ENCODE data around the gene ARHGEF37. TPM values are rescaled to one million over a fixed set of nuclear protein-coding genes. Genes with fewer than 3 reads are reported as not detected.
A peak's percentile ranks its signal among the peaks of the same experiment; 100 is the strongest.

ARHGEF37 gene
- total RNA-seq, 4 donors from 2014 or later: 10.2 to 21.4 (median 15.3) TPM

GRCh38 chr5:149631506-149631905 is 50.2 kb downstream of the ARHGEF37 start:
- no peak for DNase-seq
- H3K27me3 ChIP-seq: no peaks in the 10 kb centered on the region
- peaks cover 0 to 13% (median 0%) of the 10 kb centered on the region in 4 donors for H3K4me1 ChIP-seq
- no peak overlapping the region for H3K4me3 ChIP-seq
- peak overlapping the region in 2 of 4 donors; percentile 32 to 40 for H3K27ac ChIP-seq
- peaks cover 0 to 18% (median 0%) of the 10 kb centered on the region in 3 donors for H3K36me3 ChIP-seq
- no peaks in the 10 kb centered on the region for H3K9me3 ChIP-seq
- TF ChIP-seq CTCF (IDR thresholded peaks at IDR 0.05) (no peak), POLR2A (IDR thresholded peaks at IDR 0.05) (no peak)

GRCh38 chr5:149632311-149633251 is 51.3 kb downstream of the ARHGEF37 start:
- H3K27me3 ChIP-seq: no peaks in the 10 kb centered on the region
- TF ChIP-seq POLR2A (IDR thresholded peaks at IDR 0.05) (no peak), CTCF (IDR thresholded peaks at IDR 0.05) (no peak)
- H3K27ac ChIP-seq: peak overlapping the region in 2 of 4 donors; percentile 32 to 40
- no peaks in the 10 kb centered on the region for H3K9me3 ChIP-seq
- H3K4me3 ChIP-seq: no peak overlapping the region
- H3K36me3 ChIP-seq: peaks cover 0 to 7% (median 0%) of the 10 kb centered on the region in 3 donors
- H3K4me1 ChIP-seq: peaks cover 0 to 13% (median 0%) of the 10 kb centered on the region in 4 donors
- peak in 1 of 3 donors; percentile 46 for DNase-seq

GRCh38 chr5:149633476-149634350 is 52.4 kb downstream of the ARHGEF37 start:
- H3K27ac ChIP-seq: no peak overlapping the region
- peak in 1 of 3 donors; percentile 21 for DNase-seq

GRCh38 chr5:149635394-149635793 is 54.1 kb downstream of the ARHGEF37 start:
- no peak overlapping the region for H3K27ac ChIP-seq
- H3K4me1 ChIP-seq: peaks cover 0 to 21% (median 2%) of the 10 kb centered on the region in 4 donors
- H3K27me3 ChIP-seq: no peaks in the 10 kb centered on the region
- DNase-seq: no peak
- no peaks in the 10 kb centered on the region for H3K36me3 ChIP-seq
- TF ChIP-seq CTCF (IDR thresholded peaks at IDR 0.05) (no peak), POLR2A (IDR thresholded peaks at IDR 0.05) (no peak)
- no peaks in the 10 kb centered on the region for H3K9me3 ChIP-seq
- H3K4me3 ChIP-seq: no peak overlapping the region

More at GRCh38 chr5:149633476-149634350, 52.4 kb downstream of the ARHGEF37 start:
- TF ChIP-seq POLR2A (IDR thresholded peaks at IDR 0.05) (no peak), CTCF (IDR thresholded peaks at IDR 0.05) (no peak)
- H3K4me3 ChIP-seq: no peak overlapping the region
- H3K4me1 ChIP-seq: peaks cover 0 to 9% (median 0%) of the 10 kb centered on the region in 4 donors
- no peaks in the 10 kb centered on the region for H3K9me3 ChIP-seq
- H3K27me3 ChIP-seq: no peaks in the 10 kb centered on the region
- H3K36me3 ChIP-seq: no peaks in the 10 kb centered on the region

DNA sequence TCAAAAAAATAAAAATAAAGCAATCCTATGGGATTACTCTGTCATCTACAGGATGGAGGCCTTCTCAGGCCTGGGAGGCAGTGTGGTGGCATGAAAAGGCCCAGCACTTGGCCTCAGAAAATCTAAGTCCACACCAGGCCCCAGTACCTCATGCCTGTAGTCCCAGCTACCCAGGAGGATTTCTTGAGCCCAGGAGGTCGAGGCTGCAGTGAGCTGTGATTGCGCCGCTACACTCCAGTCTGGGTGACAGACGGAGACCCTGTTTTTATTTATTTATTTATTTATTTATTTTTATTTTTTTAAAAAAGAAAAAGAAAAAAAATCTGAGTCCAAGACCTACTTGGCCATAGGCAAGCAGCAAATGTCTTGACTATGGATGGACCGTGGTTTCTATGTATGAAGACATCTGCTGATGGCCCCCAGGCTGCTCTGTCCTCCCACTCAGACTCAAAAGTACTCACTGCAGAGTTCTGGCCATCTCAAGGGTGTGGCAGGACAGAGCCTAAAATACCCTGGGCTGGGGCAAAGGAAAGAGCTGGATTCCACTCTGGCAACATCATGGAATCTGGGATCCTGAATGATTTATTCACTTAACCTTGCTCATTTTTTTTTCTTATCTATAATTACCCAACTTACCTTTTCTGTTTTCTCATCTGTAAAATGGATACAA is 55.0 kb downstream of the ARHGEF37 start:
- TF ChIP-seq CTCF (IDR thresholded peaks at IDR 0.05): no peak
- TF ChIP-seq POLR2A (IDR thresholded peaks at IDR 0.05): no peak
- H3K27me3 ChIP-seq: no peaks in the 10 kb centered on the region
- H3K9me3 ChIP-seq: no peaks in the 10 kb centered on the region
- peaks cover 0 to 25% (median 3%) of the 10 kb centered on the region in 4 donors for H3K4me1 ChIP-seq
- no peak overlapping the region for H3K4me3 ChIP-seq
- no peaks in the 10 kb centered on the region for H3K36me3 ChIP-seq
- DNase-seq: peak in 1 of 3 donors; percentile 34
- H3K27ac ChIP-seq: no peak overlapping the region

Measured in Peyer's patch (tissue), 4 donors.